Mesenchymal stem cell (in vitro differentiated cells and primary cell): ENCODE data around the gene SVOP.
"Not testable (repeated sequence)": the region's sequence is repeated elsewhere in the genome, so short reads cannot be mapped to it uniquely, and the experiment has no call there.

Experiments
- DNase-seq: peaks from one replicate; pipeline ENCODE4 v3.0.0-alpha.2; 2013
- H2AFZ ChIP-seq: one replicate; pipeline ENCODE4 v1.6.1; 2013; ENCODE audit warnings: low read depth, mild to moderate bottlenecking, control low read depth, inconsistent platforms, low read length, moderate library complexity
- H2AK5ac ChIP-seq: 2 replicates; pipeline ENCODE4 v1.6.1; 2013; ENCODE audit warnings: low read length, moderate library complexity, mild to moderate bottlenecking, inconsistent platforms; ENCODE audit not compliant: severe bottlenecking
- H2BK120ac ChIP-seq: one replicate; pipeline ENCODE4 v1.6.1; 2013; ENCODE audit warnings: low read depth, mild to moderate bottlenecking, inconsistent platforms, low read length, moderate library complexity
- H2BK12ac ChIP-seq, 2 experiments: one replicate each; pipeline ENCODE4 v1.6.1; 2013; ENCODE audit warnings: inconsistent platforms in 2 of 2, low read length in 2 of 2, mild to moderate bottlenecking in 2 of 2, moderate library complexity in 2 of 2, control low read depth in 1 of 2
- H2BK15ac ChIP-seq: one replicate; pipeline ENCODE4 v1.6.1; 2013; ENCODE audit warnings: mild to moderate bottlenecking, low read depth, inconsistent platforms; ENCODE audit not compliant: poor library complexity, severe bottlenecking
- H2BK5ac ChIP-seq: 2 replicates; pipeline ENCODE4 v1.6.1; 2013; ENCODE audit warnings: low read depth, mild to moderate bottlenecking, low read length, control low read depth, inconsistent platforms; ENCODE audit not compliant: poor library complexity, severe bottlenecking
- H3K14ac ChIP-seq, 2 experiments: one replicate each; pipeline ENCODE4 v1.6.1; 2013; ENCODE audit warnings: inconsistent platforms in 2 of 2, low read length in 2 of 2, control low read depth in 1 of 2, mild to moderate bottlenecking in 1 of 2, moderate library complexity in 1 of 2
- H3K18ac ChIP-seq, 2 experiments: one replicate each; pipeline ENCODE4 v1.6.1; 2013; ENCODE audit warnings: inconsistent platforms in 2 of 2, low read length in 2 of 2, control low read depth in 1 of 2, low read depth in 1 of 2, mild to moderate bottlenecking in 1 of 2
- H3K23ac ChIP-seq, 2 experiments: one replicate each; pipeline ENCODE4 v1.6.1; 2013; ENCODE audit warnings: inconsistent platforms in 2 of 2, low read length in 2 of 2, mild to moderate bottlenecking in 2 of 2, moderate library complexity in 2 of 2, control low read depth in 1 of 2
- H3K27ac ChIP-seq: 2 replicates; pipeline ENCODE4 v1.5.1; 2013; ENCODE audit warnings: mild to moderate bottlenecking, moderate library complexity, low read length, control low read depth, inconsistent platforms; ENCODE audit not compliant: poor library complexity, severe bottlenecking
- H3K27me3 ChIP-seq, 2 experiments: 2 replicates each; pipeline versions ENCODE4 v1.6.1 to v1.7.0; 2013; ENCODE audit warnings: low read length in 2 of 2, mild to moderate bottlenecking in 2 of 2, moderate library complexity in 2 of 2, control low read depth in 1 of 2, inconsistent platforms in 1 of 2; ENCODE audit not compliant: control insufficient read depth in 1 of 2, insufficient read depth in 1 of 2
- H3K36me3 ChIP-seq, 2 experiments: 2 replicates each; pipeline versions ENCODE4 v1.6.1 to v1.7.0; 2013; ENCODE audit warnings: low read length in 2 of 2, control low read depth in 1 of 2, inconsistent platforms in 1 of 2, low read depth in 1 of 2, mild to moderate bottlenecking in 1 of 2; ENCODE audit not compliant: insufficient read depth in 2 of 2, control insufficient read depth in 1 of 2
- H3K4ac ChIP-seq, 2 experiments: one replicate each; pipeline ENCODE4 v1.6.1; 2013; ENCODE audit warnings: inconsistent platforms in 2 of 2, low read length in 2 of 2, mild to moderate bottlenecking in 2 of 2, moderate library complexity in 2 of 2, control low read depth in 1 of 2, low read depth in 1 of 2
- H3K4me1 ChIP-seq: 2 replicates; pipeline ENCODE4 v1.6.1; 2013; ENCODE audit warnings: low read depth, low read length, control low read depth; ENCODE audit not compliant: control insufficient read depth, insufficient read depth
- H3K4me2 ChIP-seq: 2 replicates; pipeline ENCODE4 v1.6.1; 2013; ENCODE audit warnings: low read length, mild to moderate bottlenecking, inconsistent platforms; ENCODE audit not compliant: poor library complexity, severe bottlenecking
- H3K4me3 ChIP-seq, 2 experiments: 2 replicates each; pipeline versions ENCODE4 v1.5.1 to v1.7.0; 2013; ENCODE audit warnings: low read length in 2 of 2, mild to moderate bottlenecking in 2 of 2, control low read depth in 1 of 2, low read depth in 1 of 2; ENCODE audit not compliant: insufficient read depth in 1 of 2
- H3K79me1 ChIP-seq: replicated peaks from 2 replicates; pipeline ENCODE4 v1.6.1; 2013; ENCODE audit warnings: mild to moderate bottlenecking, control low read depth, low read length, inconsistent platforms; ENCODE audit not compliant: poor library complexity, severe bottlenecking
- H3K9ac ChIP-seq: 2 replicates; pipeline ENCODE4 v1.7.0; 2013; ENCODE audit warnings: mild to moderate bottlenecking, low read length, moderate library complexity
- H3K9me3 ChIP-seq: 2 replicates; pipeline ENCODE4 v1.7.0; 2013; ENCODE audit warnings: mild to moderate bottlenecking, low read length; ENCODE audit not compliant: control insufficient read depth
- H4K8ac ChIP-seq: one replicate; pipeline ENCODE4 v1.6.1; 2013; ENCODE audit warnings: inconsistent platforms, mild to moderate bottlenecking, low read length, moderate library complexity
- H4K91ac ChIP-seq: one replicate; pipeline ENCODE4 v1.6.1; 2013; ENCODE audit warnings: mild to moderate bottlenecking, low read length, inconsistent platforms
- WGBS: methylation state at CpG from one replicate; pipeline ENCODE4 v1.1.7; 2013; ENCODE audit warnings: mixed read lengths; 5-methylcytosine and 5-hydroxymethylcytosine counted together

Gene SVOP

DNA sequence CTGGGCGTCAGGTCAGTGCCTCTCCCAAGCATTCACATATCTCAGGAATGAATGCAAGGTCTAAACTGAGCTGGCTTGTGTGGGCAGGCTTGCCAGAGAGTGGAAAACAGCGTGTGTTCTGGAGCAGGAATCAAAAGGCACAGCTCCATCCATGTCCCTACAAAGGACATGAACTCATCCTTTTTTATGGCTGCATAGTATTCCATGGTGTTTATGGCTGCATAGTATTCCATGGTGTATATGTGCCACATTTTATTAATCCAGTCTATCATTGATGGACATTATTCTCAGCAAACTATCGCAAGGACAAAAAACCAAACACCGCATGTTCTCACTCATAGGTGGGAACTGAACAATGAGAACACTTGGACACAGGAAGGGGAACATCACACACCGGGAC is 30.8 kb downstream of the SVOP start:
- not testable (repeated sequence) for H3K36me3 ChIP-seq, H2AFZ ChIP-seq, H2BK15ac ChIP-seq, H3K4me1 ChIP-seq, H3K18ac ChIP-seq, H3K9me3 ChIP-seq, H2AK5ac ChIP-seq, H3K4me3 ChIP-seq, H3K14ac ChIP-seq, H3K4ac ChIP-seq, H3K27ac ChIP-seq, H4K91ac ChIP-seq, H3K27me3 ChIP-seq, DNase-seq, H4K8ac ChIP-seq, H2BK12ac ChIP-seq, H3K9ac ChIP-seq, H3K23ac ChIP-seq, H2BK120ac ChIP-seq, H3K4me2 ChIP-seq, H3K79me1 ChIP-seq, H2BK5ac ChIP-seq
- 75% methylated on average over 1 of the region's 5 CpGs for WGBS

DNA sequence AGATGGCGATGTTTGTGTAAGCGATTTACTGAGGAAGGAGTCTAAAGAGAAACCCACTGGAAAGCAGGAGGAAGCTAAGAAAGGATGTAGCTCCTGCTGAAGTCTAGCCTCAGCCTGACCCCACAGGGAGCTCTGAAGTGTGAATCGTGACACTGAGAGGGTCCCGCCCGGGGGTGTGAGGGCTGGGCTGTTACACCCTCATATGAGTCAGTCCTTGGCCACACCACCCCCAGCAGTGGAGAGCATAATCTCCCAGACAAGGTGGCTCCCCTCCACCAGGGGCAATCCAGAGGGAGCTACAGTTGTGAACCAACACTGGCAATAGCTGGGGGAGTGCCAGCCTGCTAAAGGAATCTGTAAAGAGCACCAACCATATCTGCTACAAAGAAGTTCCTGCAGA is 31.5 kb downstream of the SVOP start:
- 36% methylated on average over 5 of the region's 5 CpGs for WGBS

DNA sequence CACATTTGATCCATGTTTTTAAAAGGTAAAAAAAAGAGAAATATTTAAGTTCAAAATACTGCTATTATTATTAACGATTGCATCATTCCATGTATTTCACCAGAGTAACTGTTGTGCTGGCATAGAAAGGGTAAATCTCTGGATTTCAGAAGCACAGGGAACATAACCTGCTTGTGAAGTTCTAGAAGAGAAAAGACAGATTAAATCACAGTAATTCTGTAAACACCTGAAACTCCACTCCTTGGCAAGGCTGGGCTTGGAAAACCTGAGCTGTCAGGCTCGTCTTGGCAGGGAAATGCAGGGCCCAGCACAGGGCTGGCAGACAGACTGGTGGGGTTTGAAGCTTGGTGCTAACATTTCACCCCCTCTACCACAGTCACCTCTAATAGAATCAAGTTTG is 35.1 kb downstream of the SVOP start:
- Histone ChIP-seq H4K91ac (no peak overlapping the region), H3K36me3 (no peaks in the 10 kb centered on the region), H3K79me1 (no peaks in the 10 kb centered on the region), H4K8ac (no peak overlapping the region), H2BK5ac (no peak overlapping the region), H3K18ac (no peak overlapping the region), H3K4me1 (peaks cover 2% of the 10 kb centered on the region), H2BK120ac (no peak overlapping the region), H2BK12ac (no peak overlapping the region), H2AK5ac (no peak overlapping the region), H2BK15ac (no peak overlapping the region), H3K9ac (no peak overlapping the region), H3K4me3 (no peak overlapping the region), H3K14ac (no peak overlapping the region), H2AFZ (no peak overlapping the region), H3K4me2 (no peak overlapping the region), H3K27me3 (no peaks in the 10 kb centered on the region), H3K4ac (no peak overlapping the region), H3K9me3 (no peaks in the 10 kb centered on the region), H3K27ac (no peak overlapping the region), H3K23ac (no peak overlapping the region)
- 23% methylated on average over 1 of the region's 2 CpGs for WGBS
- DNase-seq: no peak

More for the DNA sequence above, 31.5 kb downstream of the SVOP start:
- Histone ChIP-seq H2BK15ac (no peak overlapping the region), H4K8ac (no peak overlapping the region), H4K91ac (no peak overlapping the region), H2AK5ac (no peak overlapping the region), H2BK12ac (no peak overlapping the region), H3K9me3 (no peaks in the 10 kb centered on the region), H3K27me3 (no peaks in the 10 kb centered on the region), H3K36me3 (no peaks in the 10 kb centered on the region), H3K4me3 (no peak overlapping the region), H3K4ac (no peak overlapping the region), H3K27ac (no peak overlapping the region), H3K4me1 (peaks cover 2% of the 10 kb centered on the region), H3K14ac (no peak overlapping the region), H2AFZ (no peak overlapping the region), H3K4me2 (no peak overlapping the region), H2BK5ac (no peak overlapping the region), H3K9ac (no peak overlapping the region), H2BK120ac (no peak overlapping the region), H3K23ac (no peak overlapping the region), H3K18ac (no peak overlapping the region), H3K79me1 (no peaks in the 10 kb centered on the region)
- DNase-seq: no peak

DNA sequence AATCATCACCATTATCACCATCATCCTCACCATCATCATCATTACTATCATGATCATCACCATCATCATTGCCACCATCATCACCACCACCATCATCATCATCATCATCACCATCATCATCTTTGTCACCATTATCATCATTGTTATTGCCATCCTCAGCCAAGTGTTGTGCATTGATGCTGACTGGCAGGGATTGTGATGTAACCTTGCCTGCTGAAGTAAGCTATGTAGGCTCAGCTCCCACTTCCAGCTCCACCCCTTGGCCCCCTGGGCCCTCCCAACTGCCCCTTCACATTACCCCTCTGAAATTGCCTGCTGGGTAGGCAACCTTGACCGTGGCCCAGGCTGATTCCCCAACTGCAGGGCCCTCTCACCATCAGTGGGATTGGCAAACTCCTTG is 37.6 kb downstream of the SVOP start:
- Histone ChIP-seq H2AFZ (no peak overlapping the region), H3K4ac (no peak overlapping the region), H2BK12ac (no peak overlapping the region), H4K91ac (no peak overlapping the region), H3K27ac (no peak overlapping the region), H2BK5ac (no peak overlapping the region), H3K4me1 (no peaks in the 10 kb centered on the region), H4K8ac (no peak overlapping the region), H3K27me3 (peaks cover 0 to 4% of the 10 kb centered on the region in 2 experiments), H3K18ac (no peak overlapping the region), H3K14ac (no peak overlapping the region), H3K36me3 (no peaks in the 10 kb centered on the region), H3K23ac (no peak overlapping the region), H3K4me3 (no peak overlapping the region), H3K79me1 (no peaks in the 10 kb centered on the region), H3K9me3 (no peaks in the 10 kb centered on the region), H2BK120ac (no peak overlapping the region), H2BK15ac (no peak overlapping the region), H3K9ac (no peak overlapping the region), H2AK5ac (no peak overlapping the region), H3K4me2 (no peak overlapping the region)
- no peak for DNase-seq
- WGBS: 80% methylated on average over 1 of the region's 1 CpG
